Measurements from ENCODE around the gene PIK3R1. TPM values are rescaled to one million over a fixed set of nuclear protein-coding genes. Genes with fewer than 3 reads are reported as not detected.

The PIK3R1 gene
- total RNA-seq, 1 donor from 2014 or later: 128 TPM

GRCh38 chr5:68317646-68318045 is 102.1 kb downstream of the PIK3R1 start:
- DNase-seq (ENCODE audit: low spot score in 2 of 2): no peak
- no peak for FAIRE-seq

- no peak for DNase-seq (ENCODE audit: low spot score in 2 of 2)
- FAIRE-seq: no peak
Measured at GRCh38 chr5:68318955-68319705, 103.6 kb downstream of the PIK3R1 start.

- FAIRE-seq: no peak
Measured at GRCh38 chr5:68319706-68320412, 104.3 kb downstream of the PIK3R1 start.

GRCh38 chr5:68320413-68320986 is 104.9 kb downstream of the PIK3R1 start:
- FAIRE-seq (no peak), DNase-seq (ENCODE audit: low spot score in 2 of 2) (no peak)

More at GRCh38 chr5:68319706-68320412, 104.3 kb downstream of the PIK3R1 start:
- DNase-seq (ENCODE audit: low spot score in 2 of 2): no peak

- FAIRE-seq: no peak
Measured at GRCh38 chr5:68325065-68325580, 109.6 kb downstream of the PIK3R1 start.

GRCh38 chr5:68329554-68330255 is 114.1 kb downstream of the PIK3R1 start:
- no peak for FAIRE-seq
- DNase-seq (ENCODE audit: low spot score in 2 of 2): no peak

More at GRCh38 chr5:68325065-68325580, 109.6 kb downstream of the PIK3R1 start:
- no peak for DNase-seq (ENCODE audit: low spot score in 2 of 2)

GRCh38 chr5:68330574-68330973 is 115.0 kb downstream of the PIK3R1 start:
- no peak for FAIRE-seq
- no peak for DNase-seq (ENCODE audit: low spot score in 2 of 2)

GRCh38 chr5:68331192-68332079 is 115.9 kb downstream of the PIK3R1 start:
- no peak for DNase-seq (ENCODE audit: low spot score in 2 of 2)
- no peak for FAIRE-seq

GRCh38 chr5:68332080-68332451 is 116.5 kb downstream of the PIK3R1 start:
- DNase-seq (ENCODE audit: low spot score in 2 of 2) (no peak), FAIRE-seq (no peak)

- no peak for FAIRE-seq
- no peak for DNase-seq (ENCODE audit: low spot score in 2 of 2)
Measured at GRCh38 chr5:68332556-68332955, 117.0 kb downstream of the PIK3R1 start.

GRCh38 chr5:68333649-68334552 is 118.3 kb downstream of the PIK3R1 start:
- no peak for DNase-seq (ENCODE audit: low spot score in 2 of 2)
- FAIRE-seq: no peak

- no peak for DNase-seq (ENCODE audit: low spot score in 2 of 2)
- no peak for FAIRE-seq
Measured at GRCh38 chr5:68334553-68334886, 119.0 kb downstream of the PIK3R1 start.

- FAIRE-seq: no peak
Measured at GRCh38 chr5:68335075-68335474, 119.5 kb downstream of the PIK3R1 start.

GRCh38 chr5:68336200-68336599 is 120.6 kb downstream of the PIK3R1 start:
- FAIRE-seq (no peak), DNase-seq (ENCODE audit: low spot score in 2 of 2) (no peak)

More at GRCh38 chr5:68335075-68335474, 119.5 kb downstream of the PIK3R1 start:
- no peak for DNase-seq (ENCODE audit: low spot score in 2 of 2)

- no peak for DNase-seq (ENCODE audit: low spot score in 2 of 2)
- FAIRE-seq: no peak
Measured at GRCh38 chr5:68337235-68337634, 121.7 kb downstream of the PIK3R1 start.

GRCh38 chr5:68339921-68340321 is 124.4 kb downstream of the PIK3R1 start:
- DNase-seq (ENCODE audit: low spot score in 2 of 2) (no peak), FAIRE-seq (no peak)

- FAIRE-seq (no peak), DNase-seq (ENCODE audit: low spot score in 2 of 2) (no peak)
Measured at GRCh38 chr5:68341006-68341405, 125.5 kb downstream of the PIK3R1 start.

- FAIRE-seq: no peak
- no peak for DNase-seq (ENCODE audit: low spot score in 2 of 2)
Measured at GRCh38 chr5:68342693-68343092, 127.1 kb downstream of the PIK3R1 start.

GRCh38 chr5:68343421-68343826 is 127.9 kb downstream of the PIK3R1 start:
- peak in 1 of 2 donors; percentile 39 for DNase-seq (ENCODE audit: low spot score in 2 of 2)
- FAIRE-seq: no peak

Data from frontal cortex (tissue), 4 donors.